BJ (cell line): ENCODE data around the gene JPT1. TPM values are rescaled to one million over a fixed set of nuclear protein-coding genes. Genes with fewer than 3 reads are reported as not detected.

Experiments
- CTCF ChIA-PET: fragments of 350-600 bp; formaldehyde crosslinking; extraction: SDS; loops from one replicate; lab custom pipeline; 2021; ENCODE audit warnings: antibody characterized with exemption, inconsistent platforms; lab: Yijun Ruan, JAX
- POLR2A ChIA-PET: fragments of 300-600 bp; sonication (Branson Sonifier 250); formaldehyde crosslinking; extraction: SDS; loops from one replicate; lab custom pipeline; 2021; ENCODE audit warnings: antibody characterized with exemption; lab: Charles Lee
- DNase-seq: peaks from one replicate; pipeline ENCODE4 v3.0.0-alpha.2; 2011; ENCODE audit warnings: low read depth
- H3K27me3 ChIP-seq: 2 replicates; pipeline ENCODE4 v1.6.0; 2011; ENCODE audit warnings: low read length; ENCODE audit not compliant: control insufficient read depth, insufficient read depth
- H3K36me3 ChIP-seq: 2 replicates; pipeline ENCODE4 v1.5.1; 2011; ENCODE audit warnings: low read length; ENCODE audit not compliant: control insufficient read depth, insufficient read depth
- H3K4me3 ChIP-seq: 2 replicates; pipeline ENCODE4 v1.5.1; 2011; ENCODE audit warnings: low read depth, mild to moderate bottlenecking, control low read depth, low read length
- CTCF ChIP-seq: IDR thresholded peaks from 2 replicates; pipeline ENCODE4 v1.5.1; 2011; ENCODE audit warnings: low read depth, mild to moderate bottlenecking, control low read depth, inconsistent platforms, low read length, moderate library complexity; ENCODE audit not compliant: insufficient read depth
- polyA plus RNA-seq: library from polyadenylated mRNA; depleted of rRNA; stranded (reverse); fragments of >200 nt; gene quantifications from 2 replicates; pipeline ENCODE4 v1.2.3, GENCODE V29; 2011

JPT1 gene
- polyA plus RNA-seq, 1 experiment, result 111 TPM

DNA sequence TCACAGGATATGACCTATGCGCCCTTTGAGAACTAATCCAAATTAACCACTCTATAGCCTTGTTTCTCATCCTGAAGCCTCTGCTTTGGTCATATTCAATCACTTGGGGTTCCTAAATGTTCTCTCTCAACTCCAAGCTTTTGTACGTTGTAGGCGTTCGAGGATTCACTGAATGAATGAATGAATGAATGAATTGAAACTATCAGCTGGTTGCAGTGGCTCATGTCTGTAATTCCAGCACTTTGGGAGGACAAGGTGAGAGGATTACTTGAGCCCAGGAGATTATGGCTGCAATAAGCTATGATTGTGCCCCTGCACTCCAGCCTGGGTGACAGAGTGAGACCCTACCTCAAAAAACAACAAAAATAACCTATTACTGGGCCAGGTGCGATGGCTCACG lies 34.3 kb upstream of the JPT1 start:
- ChIA-PET POLR2A (no interaction called here), CTCF (interaction anchor here (1.1 to 7.2 kb wide), 2 partner anchors 13 to 128 kb away, joined by 3 to 44 read pairs; no protein-coding TSS in a partner anchor)
- H3K27me3 ChIP-seq, result no peaks in the 10 kb centered on the region

DNA sequence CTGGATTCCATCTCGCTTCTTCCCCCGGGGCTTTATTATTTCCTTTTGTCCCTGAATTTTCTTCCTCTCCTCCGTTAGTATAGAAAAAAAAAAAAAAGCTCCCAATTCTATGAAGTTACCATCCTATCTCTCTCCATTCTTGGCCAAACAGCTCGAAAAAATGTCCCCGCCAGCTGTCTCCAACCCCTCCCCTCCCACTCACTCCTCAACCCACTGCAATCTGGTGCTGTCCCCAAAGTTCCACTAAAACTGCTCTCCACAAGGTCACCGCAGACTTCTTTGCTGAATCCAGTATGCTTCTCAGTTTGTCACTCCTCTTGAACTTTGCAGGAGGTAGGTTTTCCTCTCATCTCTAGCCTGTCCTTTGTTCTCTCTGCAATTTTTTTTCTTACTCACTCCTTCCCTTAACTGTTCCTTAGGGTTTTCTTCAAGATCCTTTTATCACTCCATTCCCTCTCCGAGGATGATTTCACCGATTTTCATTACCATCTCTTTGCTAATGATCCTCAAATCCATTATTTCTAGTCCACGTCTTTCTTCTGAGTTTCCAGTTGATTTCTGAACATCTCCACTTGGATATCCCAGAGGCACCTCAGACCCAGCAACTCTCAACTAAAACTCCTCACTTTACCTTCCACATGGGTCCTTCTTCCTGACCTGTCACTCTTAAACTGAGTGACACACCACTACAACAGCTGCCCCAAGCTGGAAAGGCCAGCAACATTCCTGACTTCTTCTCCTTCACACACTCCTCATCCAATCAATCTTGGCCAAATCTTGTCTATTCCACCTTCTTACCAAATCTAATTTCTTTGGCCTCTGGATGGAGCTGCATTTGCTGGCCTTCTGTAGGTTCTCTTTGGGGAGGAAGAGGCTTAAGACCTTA lies 29.9 kb upstream of the JPT1 start:
- DNase-seq, result no peak
- 0 out of 2 replicates have a peak, but pooled peaks cover 2% of the 10 kb centered on the region for H3K36me3 ChIP-seq
- H3K4me3 ChIP-seq, result no peak overlapping the region
- POLR2A ChIA-PET, result no interaction called here
- no peak for TF ChIP-seq CTCF
- no peaks in the 10 kb centered on the region for H3K27me3 ChIP-seq
- CTCF ChIA-PET, result interaction anchor here (1.0 to 1.9 kb wide), 3 partner anchors 18 to 223 kb away, joined by 3 to 12 read pairs (median 4); no protein-coding TSS in a partner anchor

More for the DNA sequence above, 34.3 kb upstream of the JPT1 start:
- no peak overlapping the region for H3K4me3 ChIP-seq
- TF ChIP-seq CTCF, result no peak
- no peak for DNase-seq
- H3K36me3 ChIP-seq, result no peaks in the 10 kb centered on the region

DNA sequence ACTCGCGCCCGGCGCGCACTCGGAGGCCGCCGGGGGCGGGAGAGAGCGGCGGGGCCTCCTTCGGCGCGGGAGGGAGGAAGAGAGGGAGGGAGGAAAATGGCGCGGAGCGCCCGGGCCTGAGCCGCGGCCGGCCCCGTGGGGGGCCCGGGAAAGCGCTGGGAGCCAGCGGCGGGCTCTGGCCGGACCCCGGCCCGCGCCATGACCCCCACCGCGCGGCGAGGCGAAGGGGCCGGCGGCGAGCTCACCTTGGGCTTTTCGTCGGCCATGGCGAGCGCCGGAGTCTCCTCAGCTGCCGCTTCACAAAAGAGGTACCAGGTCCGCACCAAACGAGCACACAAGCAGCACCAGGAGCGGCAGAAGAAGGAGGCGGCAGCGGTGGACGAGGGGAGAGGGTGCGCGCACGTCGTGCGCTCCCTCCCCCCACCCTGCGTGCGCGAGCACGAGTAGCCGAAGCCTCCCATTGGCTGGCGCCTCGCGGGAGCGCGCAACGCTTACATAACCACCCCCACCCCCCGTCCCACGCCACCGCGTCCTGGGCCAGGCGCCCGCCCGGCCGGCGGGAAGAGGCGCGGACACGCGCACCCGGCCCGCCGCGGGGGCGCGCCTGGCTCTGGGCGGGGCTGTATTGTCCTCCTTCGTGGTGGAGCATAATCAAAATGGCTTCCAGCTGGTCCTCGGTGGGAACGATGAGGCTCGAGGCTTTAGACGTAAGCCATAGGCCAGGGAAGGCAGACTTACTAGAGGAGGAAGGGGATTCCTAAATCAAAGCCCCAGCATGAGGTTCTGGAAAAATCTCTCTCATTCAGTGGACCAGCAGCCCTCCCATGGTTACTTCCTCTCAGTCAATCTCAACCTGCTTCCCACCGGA lies 28.5 kb upstream of the JPT1 start, which contains the start of gene SUMO2:
TSS of gene SUMO2 (minus strand) at position 391 of the 868 bp plus-strand sequence. CDS start at position 266, 125 bp downstream.
- POLR2A ChIA-PET, result no interaction called here
- TF ChIP-seq CTCF, result no peak; the same call in 1 of the 2 replicates
- Histone ChIP-seq H3K36me3 (peaks cover 5% of the 10 kb centered on the region), H3K4me3 (peak within 1 kb of the TSS; percentile 98), H3K27me3 (no peaks in the 10 kb centered on the region)
- DNase-seq, result peak; percentile 60
- CTCF ChIA-PET, result interaction anchor here (0.6 to 1.9 kb wide), 4 partner anchors 9 to 127 kb away, joined by 3 to 12 read pairs (median 3); no protein-coding TSS in a partner anchor

GRCh38 chr17:75182319-75182568 lies 27.9 kb upstream of the JPT1 start:
- Histone ChIP-seq H3K4me3 (peak overlapping the region; percentile 98), H3K27me3 (no peaks in the 10 kb centered on the region), H3K36me3 (peaks cover 5% of the 10 kb centered on the region)
- ChIA-PET CTCF (interaction anchor here (1.9 kb wide), 1 partner anchor 20 kb away, joined by 12 read pairs; no protein-coding TSS in a partner anchor), POLR2A (no interaction called here)
- no peak for DNase-seq
- TF ChIP-seq CTCF, result no peak
